Thoracic aorta (tissue), 2 donors: ENCODE results near the gene TTBK2. TPM values are rescaled to one million over a fixed set of nuclear protein-coding genes. Genes with fewer than 3 reads are reported as not detected.

ENCODE experiments used
- ATAC-seq: fragments of 150-250 bp; one replicate; pipeline ENCODE4 v1.8.0; 2017; ENCODE audit warnings: low read depth; ENCODE audit not compliant: insufficient number of reproducible peaks, low FRiP score
- DNase-seq: peaks from one replicate; pipeline ENCODE4 v3.0.0-alpha.2; 2020; ENCODE audit warnings: low spot score
- H3K27ac ChIP-seq, 2 donors: fragments of 200-600 bp; sonication (generic); 1 replicate in 1 of 2; 2 replicates in 1 of 2; pipeline ENCODE4 v1.5.1; 2016; ENCODE audit warnings: mild to moderate bottlenecking in 2 of 2, moderate library complexity in 2 of 2
- H3K27me3 ChIP-seq: fragments of 200-600 bp; sonication (generic); replicated peaks from 2 replicates; pipeline ENCODE4 v1.6.0; 2016; ENCODE audit warnings: mild to moderate bottlenecking; ENCODE audit not compliant: insufficient read depth
- H3K36me3 ChIP-seq: fragments of 200-600 bp; sonication (generic); one replicate; pipeline ENCODE4 v1.5.1; 2016
- H3K4me1 ChIP-seq, 2 donors: fragments of 200-600 bp; sonication (generic); 1 replicate in 1 of 2; 2 replicates in 1 of 2; pipeline versions ENCODE4 v1.5.1 to v1.6.0; 2016; ENCODE audit warnings: low read depth in 2 of 2, mild to moderate bottlenecking in 1 of 2; ENCODE audit not compliant: control insufficient read depth in 1 of 2
- H3K4me3 ChIP-seq: fragments of 200-600 bp; sonication (generic); 2 replicates; pipeline ENCODE4 v1.5.1; 2016; ENCODE audit warnings: mild to moderate bottlenecking
- H3K9me3 ChIP-seq: fragments of 200-600 bp; sonication (generic); 2 replicates; pipeline ENCODE4 v1.5.1; 2016
- CTCF ChIP-seq: fragments of 200-600 bp; sonication (generic); IDR thresholded peaks from one replicate; pipeline ENCODE4 v1.5.1; 2019; ENCODE audit warnings: antibody characterized with exemption
- total RNA-seq, 2 donors: library from RNA; depleted of rRNA; stranded (reverse); fragments of >200 nt; gene quantifications; one replicate each; pipeline versions ENCODE4 v1.1.0 to v1.2.3, GENCODE V29; 2016

TTBK2 gene
- total RNA-seq, 2 donors from 2014 or later = 22.3 to 52.4 TPM

- no peak overlapping the region for H3K27ac ChIP-seq
- H3K4me3 ChIP-seq = no peak overlapping the region
- no peak for DNase-seq
- no peaks in the 10 kb centered on the region for H3K27me3 ChIP-seq
- H3K36me3 ChIP-seq = no peaks in the 10 kb centered on the region
- no peak for TF ChIP-seq CTCF
- peaks cover 17% of the 10 kb centered on the region for H3K9me3 ChIP-seq
- ATAC-seq = no peak
- no peaks in the 10 kb centered on the region for H3K4me1 ChIP-seq
Measured at GRCh38 chr15:42760759-42761158, 159.8 kb downstream of the TTBK2 start.

GRCh38 chr15:42759093-42759492 is 161.5 kb downstream of the TTBK2 start:
- H3K27me3 ChIP-seq = no peaks in the 10 kb centered on the region

DNA sequence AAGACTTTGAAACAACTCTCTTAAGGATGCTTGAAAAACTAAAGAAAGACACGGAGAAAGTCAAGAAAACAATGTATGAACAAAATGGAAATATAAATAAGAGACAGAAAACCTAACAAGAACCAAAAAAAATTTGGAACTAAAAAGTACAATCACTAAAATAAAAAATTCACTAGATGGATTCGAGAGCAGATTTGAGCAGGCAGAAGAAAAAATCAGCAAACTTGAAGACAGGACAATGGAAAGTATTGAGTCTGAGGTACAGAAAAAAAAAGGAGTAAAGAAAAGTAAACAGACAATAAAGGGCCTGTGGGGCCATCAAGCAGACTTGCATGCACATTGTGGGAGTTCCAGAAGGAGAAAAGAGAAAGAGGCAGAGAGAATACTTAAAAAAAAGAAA is 170.3 kb downstream of the TTBK2 start:
- Histone ChIP-seq H3K4me3 (no peak overlapping the region), H3K27me3 (no peaks in the 10 kb centered on the region), H3K36me3 (peaks cover 5% of the 10 kb centered on the region), H3K27ac (no peak overlapping the region), H3K4me1 (no peaks in the 10 kb centered on the region), H3K9me3 (peaks cover 5% of the 10 kb centered on the region)
- TF ChIP-seq CTCF = no peak
- DNase-seq (no peak), ATAC-seq (no peak)

More at GRCh38 chr15:42759093-42759492, 161.5 kb downstream of the TTBK2 start:
- ATAC-seq = no peak
- Histone ChIP-seq H3K4me1 (no peaks in the 10 kb centered on the region), H3K9me3 (peaks cover 17% of the 10 kb centered on the region), H3K4me3 (no peak overlapping the region), H3K36me3 (no peaks in the 10 kb centered on the region), H3K27ac (no peak overlapping the region)
- no peak for TF ChIP-seq CTCF
- DNase-seq = no peak

- H3K4me3 ChIP-seq = no peak overlapping the region
- peaks cover 5% of the 10 kb centered on the region for H3K9me3 ChIP-seq
- no peak for TF ChIP-seq CTCF
- no peak for ATAC-seq
- DNase-seq = no peak
- no peaks in the 10 kb centered on the region for H3K4me1 ChIP-seq
- H3K27me3 ChIP-seq = no peaks in the 10 kb centered on the region
- H3K27ac ChIP-seq = no peak overlapping the region
- H3K36me3 ChIP-seq = peaks cover 5% of the 10 kb centered on the region
Measured at GRCh38 chr15:42749266-42749665, 171.3 kb downstream of the TTBK2 start.

- Histone ChIP-seq H3K27ac (no peak overlapping the region), H3K36me3 (peaks cover 5% of the 10 kb centered on the region), H3K4me3 (no peak overlapping the region), H3K27me3 (no peaks in the 10 kb centered on the region), H3K9me3 (no peaks in the 10 kb centered on the region), H3K4me1 (no peaks in the 10 kb centered on the region)
- DNase-seq = no peak
- ATAC-seq = no peak
- TF ChIP-seq CTCF = no peak
Measured at GRCh38 chr15:42744195-42744594, 176.4 kb downstream of the TTBK2 start.
